COLO829 (cell line): ENCODE data around the gene ZNF219.

Experiments
- DNase-seq: peaks from one replicate; pipeline ENCODE4 v3.0.0; 2012; ENCODE audit warnings: low spot score

The ZNF219 gene

DNA sequence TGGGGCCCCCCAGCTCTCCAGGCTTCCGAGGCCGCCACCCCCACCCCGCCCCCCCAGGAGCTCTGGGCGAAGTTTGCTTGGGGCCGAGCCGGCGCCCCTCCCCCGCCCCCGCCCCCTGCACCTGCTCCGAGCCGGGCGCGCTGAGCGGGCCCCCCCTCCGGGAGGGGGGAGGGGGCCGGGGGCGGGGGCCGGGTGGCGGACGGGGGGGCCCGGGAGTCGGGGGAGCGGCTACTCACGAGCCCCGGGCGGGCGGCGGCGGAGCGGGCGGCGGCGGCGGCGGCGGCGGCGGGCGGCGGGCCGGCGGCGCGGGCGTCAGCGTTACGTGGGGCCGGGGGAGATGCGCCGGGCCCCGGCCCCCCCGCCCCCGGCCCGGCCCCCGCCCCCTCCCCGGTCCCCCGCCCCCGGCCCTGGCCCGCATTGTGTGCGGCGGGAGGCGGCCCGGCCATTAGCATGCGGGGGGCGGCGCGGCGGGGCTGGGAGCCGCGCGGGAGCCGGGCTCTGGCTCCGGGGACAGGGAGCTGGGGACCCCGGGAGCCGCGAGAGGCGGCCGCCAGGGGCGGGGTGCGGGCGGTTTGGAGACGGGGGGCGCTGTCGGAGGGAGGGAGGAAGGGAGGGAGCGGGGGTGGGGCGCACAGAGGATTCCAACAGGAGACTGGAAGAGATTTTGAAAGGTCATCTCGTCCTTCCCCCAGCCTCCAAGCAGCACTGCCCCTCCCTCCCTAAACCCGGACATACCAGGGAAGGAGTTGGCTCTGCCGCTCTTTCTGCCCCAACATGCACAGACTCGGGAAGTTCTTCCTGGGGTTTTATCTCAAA is at the start of gene ZNF219:
TSS of gene ZNF219 (minus strand) at position 580 of the 816 bp plus-strand sequence. CDS start 5,064 bp downstream, outside the sequence.
- peak; percentile 21 for DNase-seq

DNA sequence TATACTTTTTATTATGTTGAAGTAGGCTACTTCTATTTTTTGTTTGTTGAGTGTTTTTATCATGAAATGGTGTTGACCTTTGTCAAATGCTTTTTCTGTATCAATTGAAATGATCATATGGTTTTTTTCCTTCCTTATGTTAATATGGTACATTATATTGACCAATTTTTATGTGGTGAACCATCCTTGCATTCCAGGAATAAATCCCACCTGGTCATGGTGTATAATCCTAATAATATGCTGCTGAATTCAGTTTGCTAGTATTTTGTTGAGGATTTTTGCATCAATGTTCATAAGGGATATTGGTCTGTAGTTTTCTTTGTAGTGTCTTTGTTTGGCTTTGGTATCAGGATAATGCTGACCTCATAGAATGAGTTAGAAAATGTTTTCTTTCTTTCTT is 47.0 kb upstream of the ZNF219 start:
- DNase-seq: no peak

DNA sequence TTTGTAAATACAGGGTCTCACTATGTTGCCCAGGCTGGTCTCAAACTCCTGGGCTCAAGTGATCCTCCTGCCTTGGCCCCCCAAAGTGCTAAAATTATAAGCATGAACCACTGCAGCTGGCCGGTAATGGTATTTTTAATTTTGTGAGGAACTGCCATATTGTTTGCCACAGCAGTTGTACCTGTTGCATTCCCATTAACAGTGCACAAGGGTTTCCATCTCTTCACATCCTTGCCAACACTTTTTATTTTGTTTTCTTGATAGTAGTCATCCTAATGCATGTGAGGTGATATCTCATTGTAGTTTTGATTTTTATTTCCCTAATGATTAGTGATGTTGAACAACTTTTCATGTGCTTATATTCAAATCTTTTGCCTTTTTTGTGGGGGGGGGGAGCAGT is 43.9 kb upstream of the ZNF219 start:
- DNase-seq: no peak

DNA sequence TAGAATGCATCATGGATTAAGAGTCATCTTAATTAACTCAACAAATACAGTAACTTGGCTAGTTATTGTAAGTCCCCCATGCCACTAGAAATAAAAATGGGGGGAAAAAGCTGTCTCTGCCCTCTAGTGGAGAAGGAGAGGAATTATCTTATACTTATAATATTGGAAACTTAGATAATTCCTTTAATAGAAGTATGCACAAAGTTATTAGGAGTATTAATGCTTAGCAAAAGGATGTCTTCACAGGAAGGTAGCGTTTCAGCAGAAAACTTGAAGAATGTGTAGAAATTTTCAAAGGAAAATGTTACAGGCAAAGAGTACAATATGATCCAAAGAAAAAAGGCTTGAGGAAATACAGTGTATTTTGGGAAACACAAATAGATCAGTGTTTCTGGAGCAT is 37.6 kb upstream of the ZNF219 start:
- peak; percentile 53 for DNase-seq

DNA sequence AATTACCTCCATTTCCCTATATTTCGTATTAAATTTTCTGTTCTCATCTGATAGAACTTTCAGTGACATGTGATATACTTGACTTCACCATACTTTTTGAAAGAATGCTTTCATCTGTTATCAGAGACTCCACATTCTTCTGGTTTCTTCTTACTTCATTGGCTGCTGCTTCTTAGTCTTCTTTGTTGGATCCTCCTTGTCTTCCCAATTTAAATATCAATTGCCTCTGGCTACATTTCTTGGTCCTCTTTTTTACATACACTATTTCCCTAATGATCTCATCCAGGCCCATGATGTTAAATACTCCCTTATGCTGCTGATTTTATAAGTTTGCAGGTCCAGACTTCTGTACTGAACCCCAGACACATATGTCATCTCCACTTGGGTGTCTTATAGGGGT is 35.4 kb upstream of the ZNF219 start:
- peak; percentile 87 for DNase-seq

DNA sequence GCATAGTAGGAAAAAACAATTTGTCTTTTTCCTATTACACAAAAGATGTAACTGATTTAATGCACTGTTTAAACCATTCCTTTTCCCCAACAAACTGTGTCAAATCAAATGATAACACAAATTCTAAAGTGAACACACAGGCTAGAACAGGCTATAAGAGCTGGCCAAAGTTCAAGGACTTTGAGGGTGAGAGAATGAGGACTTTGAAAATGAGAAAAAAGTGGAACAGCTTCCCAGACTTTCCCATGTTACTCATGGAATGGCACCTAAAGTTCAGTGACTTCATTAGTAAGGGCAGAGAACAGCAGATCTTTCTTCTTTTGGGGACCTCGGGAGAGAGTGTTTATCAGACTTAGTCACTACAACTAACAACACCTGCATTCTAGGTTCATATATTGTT is 25.0 kb upstream of the ZNF219 start:
- DNase-seq: no peak

DNA sequence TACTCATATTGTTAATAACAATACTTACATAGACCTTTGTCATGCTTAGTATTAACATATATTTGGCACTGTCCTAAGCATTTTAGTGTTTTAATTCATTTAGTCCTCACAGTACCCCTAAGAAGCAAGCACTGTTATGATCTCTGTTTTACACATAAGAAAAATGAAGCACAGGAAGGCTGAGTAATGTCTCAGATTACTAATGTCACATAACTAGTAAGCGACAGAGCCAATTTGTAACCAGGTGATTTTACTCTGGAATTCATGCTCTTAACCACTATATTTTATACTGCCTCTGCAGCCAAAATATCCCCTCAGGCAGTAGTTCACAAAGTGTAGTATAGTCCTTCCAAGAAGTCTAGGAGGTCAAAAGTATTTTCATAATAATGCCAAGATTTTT is 22.7 kb upstream of the ZNF219 start:
- DNase-seq: no peak

DNA sequence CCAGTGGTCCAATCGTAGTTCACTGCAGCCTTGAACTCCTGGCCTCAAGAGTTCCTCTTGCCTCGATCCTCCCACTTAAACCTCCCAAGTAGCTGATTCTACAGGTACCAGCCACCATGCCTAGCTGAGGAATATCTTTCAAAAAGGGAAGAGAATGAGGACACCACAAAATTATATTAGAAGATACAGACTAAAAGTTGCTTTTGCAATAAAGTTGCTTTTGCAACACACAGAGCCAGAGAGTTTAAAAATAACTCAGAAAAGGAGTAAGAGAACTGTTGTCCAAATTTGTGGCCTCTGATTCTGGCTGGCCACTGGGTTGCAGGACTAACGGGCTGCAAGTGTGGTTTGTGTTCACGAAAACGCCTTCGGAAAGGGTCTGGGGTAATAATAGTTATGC is 22.2 kb upstream of the ZNF219 start:
- DNase-seq: no peak

DNA sequence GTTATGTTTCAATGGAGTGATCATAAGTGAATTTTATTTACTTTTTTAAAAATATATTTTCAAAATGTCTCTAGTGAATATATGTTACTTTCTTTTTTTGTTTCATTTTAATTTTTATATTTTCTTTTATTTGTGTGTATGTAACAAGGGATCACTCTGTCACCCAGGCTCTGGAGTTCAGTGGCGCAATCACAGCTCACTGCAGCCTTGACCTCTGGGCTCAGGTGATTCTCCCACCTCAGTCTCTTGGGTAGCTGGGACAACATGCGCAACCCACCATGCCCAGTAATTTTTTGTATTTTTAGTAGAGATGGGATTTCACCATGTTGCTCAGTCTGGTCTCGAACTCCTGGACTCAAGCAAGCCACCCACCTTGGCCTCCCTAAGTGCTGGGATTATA is 20.5 kb upstream of the ZNF219 start:
- no peak for DNase-seq

DNA sequence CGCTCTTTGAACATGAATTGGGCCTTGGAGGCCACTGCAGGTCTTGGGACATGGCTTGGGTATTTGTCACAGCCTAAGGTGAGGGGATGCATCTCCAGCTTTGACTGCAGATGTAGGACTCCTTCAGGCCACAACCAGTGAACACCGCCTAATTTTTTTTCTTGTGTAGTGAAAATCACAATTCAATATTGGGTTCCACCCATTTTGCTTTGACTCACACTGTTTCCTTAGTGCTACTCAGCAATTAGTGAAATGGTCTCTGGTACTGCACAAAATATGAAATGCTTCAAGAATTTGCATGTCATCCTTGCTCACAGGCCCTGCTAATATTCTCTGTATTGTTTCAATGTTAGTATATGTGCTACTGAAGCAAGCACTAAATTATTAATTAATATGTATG is 14.9 kb upstream of the ZNF219 start:
- DNase-seq: no peak

DNA sequence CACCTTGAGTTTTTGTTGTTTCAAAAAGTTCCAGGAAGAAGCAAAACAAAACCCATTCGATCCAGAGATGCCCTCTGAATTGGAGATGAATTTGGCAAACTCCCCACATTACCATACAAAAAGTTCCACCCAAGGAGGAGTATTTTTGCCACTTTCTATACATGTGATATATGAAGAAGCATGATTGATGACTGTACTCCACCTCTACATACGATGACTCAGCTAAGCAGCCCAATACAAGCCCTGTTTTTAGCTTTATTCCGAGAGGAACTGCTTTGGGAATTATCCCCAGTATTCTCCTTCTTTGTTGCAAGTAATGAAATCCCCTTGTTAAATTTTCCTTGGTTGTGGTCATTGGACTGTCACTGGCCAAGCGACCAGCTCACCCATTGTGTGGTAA is 13.8 kb upstream of the ZNF219 start:
- no peak for DNase-seq

DNA sequence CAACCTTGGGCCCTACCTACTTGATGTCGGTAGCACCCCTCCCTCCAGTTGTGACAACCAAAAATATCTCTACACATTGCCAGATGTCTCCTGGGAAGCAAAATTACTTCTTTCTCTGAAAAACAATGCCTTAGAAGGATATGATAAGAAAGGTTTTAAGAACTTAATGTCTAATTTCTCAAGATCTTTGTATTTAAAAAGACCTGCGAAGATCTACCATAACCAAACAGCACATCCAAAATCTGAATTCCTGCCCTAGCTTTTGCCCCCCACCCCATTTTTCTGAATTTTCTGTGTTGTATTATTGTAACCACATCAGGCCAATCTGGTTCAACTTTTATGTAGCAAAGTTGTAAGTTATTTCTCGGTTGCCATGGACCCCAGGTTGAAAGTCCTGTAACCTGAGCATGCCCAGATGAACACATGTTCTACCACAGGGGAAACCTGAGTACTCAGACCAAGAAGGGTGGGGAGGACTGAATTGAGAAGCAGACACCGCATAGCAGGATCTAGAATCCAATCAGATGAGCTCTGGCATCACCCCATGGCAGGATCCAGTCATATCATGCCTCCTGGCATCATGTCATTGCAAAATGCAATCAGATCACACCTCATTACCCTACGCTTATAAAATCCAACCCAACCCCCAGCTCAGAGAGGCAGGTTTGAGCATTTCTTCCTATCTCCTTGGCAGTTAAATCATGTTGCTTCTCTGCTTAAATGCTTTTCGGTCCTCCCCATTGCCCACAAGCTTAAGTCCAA is 11.1 kb upstream of the ZNF219 start:
- no peak for DNase-seq

DNA sequence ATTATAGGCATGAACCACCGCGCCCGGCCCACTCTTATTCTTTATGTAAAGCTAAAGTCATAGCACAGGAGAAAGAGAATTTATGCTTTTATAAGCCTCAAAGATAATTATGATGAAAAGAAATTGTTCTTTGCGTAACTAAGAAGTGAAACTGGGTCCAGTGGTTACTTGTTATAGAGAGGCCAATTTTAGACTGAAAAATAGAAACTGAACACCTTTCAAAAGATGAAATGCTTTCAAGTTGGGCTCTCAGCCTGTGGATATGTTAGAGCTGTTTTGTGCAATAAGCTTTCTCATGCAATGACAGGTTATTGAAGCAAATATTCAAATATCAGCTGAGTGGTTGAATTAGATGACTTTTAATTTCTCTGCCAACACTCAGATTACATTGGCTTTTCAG is 10.3 kb upstream of the ZNF219 start:
- DNase-seq: no peak

DNA sequence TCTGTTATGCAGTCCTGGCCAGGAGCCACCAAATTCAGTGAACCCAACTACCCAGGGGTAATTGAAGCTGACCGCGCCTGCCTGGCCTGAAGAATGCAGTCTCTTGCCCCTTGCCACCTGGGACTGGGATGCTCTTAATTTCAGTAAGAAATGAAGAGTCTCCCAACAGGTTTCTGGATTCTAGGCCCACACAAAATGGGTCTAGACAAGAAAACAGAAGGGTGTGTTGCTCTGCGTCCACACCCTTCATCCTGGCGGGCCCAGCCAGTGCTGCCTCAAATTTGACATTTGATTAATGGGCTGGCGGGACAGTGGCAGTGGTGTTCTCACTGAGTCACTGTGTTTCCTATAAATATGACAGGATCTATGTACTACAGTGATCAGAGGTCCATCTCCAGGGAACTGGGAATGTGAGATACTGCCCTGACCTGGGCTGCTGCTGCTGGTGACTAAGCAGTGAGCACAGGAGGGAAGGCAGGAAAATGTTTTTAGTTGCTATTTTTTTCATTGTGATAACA is 8.9 kb upstream of the ZNF219 start:
- peak; percentile 57 for DNase-seq

DNA sequence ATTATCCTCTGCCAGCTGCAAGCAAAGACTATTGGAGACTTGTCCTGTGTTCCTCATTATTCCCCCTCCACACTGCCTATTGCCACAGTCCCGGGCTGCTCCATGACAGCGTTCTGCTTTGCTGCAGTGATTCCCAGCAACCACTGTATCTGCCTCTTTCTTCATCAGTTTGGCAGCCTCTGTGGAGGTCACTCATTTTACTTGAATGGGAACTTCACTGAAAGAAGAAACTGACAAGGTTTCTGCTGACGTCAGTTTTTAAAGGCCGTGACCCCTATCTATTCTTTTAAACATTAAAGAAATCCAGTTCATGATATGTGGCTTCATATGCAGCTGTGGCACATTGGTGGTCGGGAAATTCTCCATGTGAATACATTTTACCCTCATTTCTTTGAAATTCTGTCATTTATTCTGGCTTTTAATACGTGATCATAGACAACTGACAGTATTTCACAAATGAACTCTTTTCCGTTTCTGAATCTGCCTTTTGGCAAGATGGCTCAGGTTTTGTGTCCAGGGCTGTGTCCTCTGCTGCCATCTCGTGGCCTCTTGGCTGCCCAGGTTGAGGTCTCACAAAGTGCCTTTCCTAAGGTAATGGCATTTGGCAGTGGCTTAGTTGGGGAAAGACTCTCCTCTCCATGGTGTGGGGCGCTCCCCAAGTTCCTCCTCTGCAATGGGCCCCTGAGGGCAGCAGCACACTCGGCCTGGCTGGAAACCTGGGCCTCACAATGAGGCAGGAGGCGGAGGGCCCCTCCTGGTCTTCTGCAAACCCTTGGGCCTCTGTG is 8.2 kb upstream of the ZNF219 start:
- DNase-seq: peak; percentile 74

DNA sequence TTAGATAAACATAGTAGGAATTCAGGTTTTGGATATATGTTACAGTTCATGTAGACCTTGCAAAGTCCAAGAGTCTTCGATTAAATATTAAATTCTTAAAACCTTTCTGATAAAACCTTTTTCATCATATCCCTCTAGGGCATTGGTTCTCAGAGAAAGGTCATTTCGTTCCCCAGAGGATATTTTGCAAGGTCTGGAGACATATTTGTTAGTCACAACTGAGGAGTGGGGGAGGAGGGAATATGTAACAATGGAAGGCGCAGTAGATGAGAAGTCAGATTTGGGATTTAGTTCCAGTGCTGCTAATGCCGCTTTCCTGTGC is 7.7 kb upstream of the ZNF219 start:
- peak; percentile 74 for DNase-seq

DNA sequence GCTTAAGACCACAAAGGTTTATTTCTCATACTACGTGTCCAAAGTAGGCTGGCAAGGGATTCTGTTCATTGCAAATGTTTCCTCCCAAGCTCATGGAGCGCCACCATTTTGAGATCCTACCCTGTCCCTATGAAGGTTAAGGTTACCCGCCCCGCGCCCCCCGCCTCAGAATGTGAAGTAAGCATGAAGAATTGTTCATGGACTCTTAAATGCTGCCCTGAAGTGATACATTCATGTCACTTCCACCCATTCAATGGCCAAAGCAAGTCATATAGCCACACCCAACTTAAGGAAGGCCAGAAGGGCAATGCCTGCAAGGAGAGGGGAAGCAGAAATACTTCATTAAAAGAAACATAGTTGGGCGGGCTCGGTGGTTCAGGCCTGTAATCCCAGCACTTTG is 6.6 kb upstream of the ZNF219 start:
- no peak for DNase-seq

DNA sequence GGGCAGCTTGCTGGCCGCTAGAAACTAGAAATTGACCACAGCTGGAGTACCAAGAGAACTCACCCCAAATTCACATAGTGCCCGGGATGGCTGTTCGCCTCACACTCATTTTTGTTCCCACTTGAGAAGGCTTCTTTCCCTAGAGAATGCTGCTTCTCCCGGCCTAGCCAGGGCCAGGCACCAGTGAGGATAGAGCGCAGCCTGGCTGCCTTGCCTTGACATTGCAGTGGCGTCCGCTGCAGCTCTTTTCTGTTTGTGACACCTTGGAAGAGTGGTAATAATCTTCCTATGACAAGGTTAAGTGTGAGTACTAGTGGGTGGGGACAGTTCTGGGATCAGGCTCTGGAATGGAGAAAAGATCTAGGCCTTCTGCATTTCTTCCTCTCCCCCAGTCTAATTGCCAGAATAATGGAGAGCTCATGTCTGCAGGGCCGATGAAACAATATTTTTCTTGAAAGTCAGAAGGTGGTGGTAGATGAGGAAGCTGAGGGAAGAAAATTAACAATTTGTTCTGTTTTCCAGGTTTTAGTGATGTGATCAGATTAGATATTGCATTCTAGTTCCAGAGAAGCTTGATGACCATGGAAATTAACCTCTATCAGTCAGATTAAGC is 6.1 kb upstream of the ZNF219 start:
- DNase-seq: peak; percentile 90

DNA sequence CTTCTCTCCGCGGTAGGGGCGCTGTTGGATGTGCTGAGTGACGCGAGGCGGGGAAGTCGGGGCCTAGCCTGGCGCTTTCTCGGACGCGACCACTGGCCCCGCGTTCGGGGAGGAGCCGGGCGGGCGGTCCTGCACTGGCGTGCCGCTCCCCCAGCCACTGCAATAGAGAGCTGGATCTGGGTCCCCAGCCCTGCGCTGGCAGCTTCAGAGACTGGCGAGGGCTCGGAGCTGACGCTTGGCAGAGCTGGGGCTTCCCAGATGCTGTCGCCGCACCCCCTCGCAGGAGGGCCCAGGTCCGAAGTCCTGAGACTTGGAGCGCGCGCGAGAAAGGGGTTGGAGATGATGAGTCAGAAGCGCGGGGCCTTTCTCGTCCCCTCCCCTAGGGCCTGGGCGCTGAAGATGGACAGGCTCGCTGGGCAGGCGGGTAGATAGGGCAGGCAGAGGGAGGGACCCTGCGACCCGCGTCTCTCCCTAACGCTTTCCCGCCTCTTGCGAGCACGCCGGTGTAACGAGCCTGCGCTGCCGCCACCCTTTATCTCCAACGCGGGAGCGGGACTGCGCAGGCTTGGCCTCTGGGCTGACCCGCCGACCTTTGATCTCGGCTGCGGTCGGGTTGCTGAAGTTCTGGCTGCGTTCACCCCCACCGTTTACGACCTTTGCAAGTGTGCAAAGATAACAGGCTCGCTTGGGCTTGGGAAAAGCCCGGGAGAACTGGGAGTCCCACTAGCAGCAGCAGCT is 5.4 kb upstream of the ZNF219 start:
- peak; percentile 98 for DNase-seq

DNA sequence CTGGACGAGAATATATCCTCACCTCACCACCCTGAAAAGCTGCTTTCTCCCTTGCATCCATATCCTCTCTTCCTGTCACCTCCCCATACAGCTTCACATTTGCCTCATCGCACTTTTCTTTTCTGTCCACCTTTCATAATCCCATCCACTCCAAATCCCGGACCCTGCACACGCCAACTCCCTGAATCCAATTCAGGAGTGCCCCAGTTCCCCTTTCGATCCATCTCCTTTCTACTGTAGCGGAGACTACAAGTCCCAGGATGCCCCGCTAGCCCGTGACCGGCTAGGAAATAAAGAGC is 4.9 kb upstream of the ZNF219 start:
- no peak for DNase-seq

DNA sequence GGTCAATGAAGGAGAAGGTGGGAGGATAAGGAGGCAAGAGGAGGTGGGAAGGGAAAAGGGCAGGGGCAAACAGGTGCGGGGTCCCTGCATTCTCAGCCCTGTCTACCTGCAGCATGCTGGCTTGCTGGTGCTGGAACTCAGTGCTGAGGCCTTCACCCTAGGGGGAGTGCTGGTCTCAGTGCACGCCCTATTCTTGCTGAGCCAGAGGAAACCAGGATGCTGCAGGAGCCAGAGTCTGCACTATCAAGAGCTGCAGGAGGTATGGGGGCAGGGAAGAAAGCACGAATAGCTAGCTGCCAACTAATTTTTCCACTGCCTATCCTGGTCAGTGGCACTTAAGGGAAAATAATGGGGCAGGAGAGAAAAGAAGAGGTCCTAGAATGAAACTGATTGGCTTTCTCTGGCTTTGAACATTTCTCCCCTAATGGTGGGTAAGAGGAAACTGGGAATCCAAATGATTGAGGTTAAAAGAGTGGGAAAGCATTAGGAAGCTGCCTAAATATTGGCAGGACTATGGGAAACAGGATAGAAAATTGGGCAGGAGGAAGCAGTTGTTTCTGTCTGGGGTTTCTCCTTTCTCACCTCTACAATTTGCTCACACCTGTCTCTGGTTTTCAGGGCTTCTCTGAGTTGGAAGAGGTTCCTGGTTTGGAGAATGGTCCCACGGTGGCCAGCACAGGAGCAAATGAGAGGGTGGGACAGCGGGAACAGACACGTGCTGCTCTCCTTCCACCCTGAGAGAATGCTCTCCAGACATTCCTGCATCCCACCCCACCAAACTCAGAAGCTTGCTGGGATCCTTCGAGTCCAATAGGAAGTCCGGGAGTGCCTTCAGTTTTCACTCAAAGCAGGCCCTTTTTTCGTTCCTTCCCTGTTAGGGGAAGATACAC is 4.3 kb upstream of the ZNF219 start:
- DNase-seq: no peak
